PC-3 (cell line): ENCODE data around the gene ANTXR1. TPM values are rescaled to one million over a fixed set of nuclear protein-coding genes. Genes with fewer than 3 reads are reported as not detected.
A peak's percentile ranks its signal among the peaks of the same experiment; 100 is the strongest.

ENCODE experiments used
- ATAC-seq: fragments of 200-7000 bp; cut with Tn5 transposase; 2 replicates; pipeline ENCODE4 v1.9.1; 2020; ENCODE audit warnings: mild to moderate bottlenecking, moderate library complexity
- BruUV-seq: library from RNA; stranded (reverse); fragments of 400-500 nt; replicated peaks from 2 replicates; lab custom pipeline; 2021; lab: Mats Ljungman, UMichigan
- CTCF ChIA-PET: fragments of 300-600 bp; sonication (Branson Sonifier 250); formaldehyde crosslinking; loops from one replicate; lab custom pipeline; 2022; ENCODE audit warnings: antibody characterized with exemption; lab: Charles Lee
- POLR2A ChIA-PET: fragments of 300-600 bp; sonication (Branson Sonifier 250); formaldehyde crosslinking; loops from one replicate; lab custom pipeline; 2022; ENCODE audit warnings: antibody characterized with exemption; ENCODE audit not compliant: unreplicated experiment; lab: Charles Lee
- DNase-seq: peaks from one replicate; pipeline ENCODE4 v3.0.0-alpha.2; 2015
- H2AFZ ChIP-seq: fragments of 300-600 bp; sonication (generic); 2 replicates; pipeline ENCODE4 v1.6.0; 2016; ENCODE audit warnings: antibody characterized with exemption, low read length
- H3F3A ChIP-seq: fragments of 300-600 bp; sonication (generic); one replicate; pipeline ENCODE4 v1.6.0; 2017; ENCODE audit warnings: antibody characterized with exemption, low read length, control low read depth, mild to moderate bottlenecking; ENCODE audit not compliant: unreplicated experiment
- H3K27ac ChIP-seq: fragments of 300-600 bp; sonication (generic); 2 replicates; pipeline ENCODE4 v1.5.1; 2016; ENCODE audit warnings: mild to moderate bottlenecking, low read length
- H3K27me3 ChIP-seq: fragments of 300-600 bp; sonication (generic); 2 replicates; pipeline ENCODE4 v1.6.1; 2016; ENCODE audit warnings: low read length, mixed read lengths
- H3K36me3 ChIP-seq: fragments of 300-600 bp; sonication (generic); 2 replicates; pipeline ENCODE4 v1.6.1; 2016; ENCODE audit warnings: low read depth, mixed run types, low read length, mixed read lengths
- H3K4me1 ChIP-seq: fragments of 300-600 bp; sonication (generic); 2 replicates; pipeline ENCODE4 v1.5.1; 2016; ENCODE audit warnings: low read length; ENCODE audit not compliant: insufficient read depth
- H3K4me2 ChIP-seq: fragments of 300-600 bp; sonication (generic); 2 replicates; pipeline ENCODE4 v1.6.0; 2016; ENCODE audit warnings: low read length
- H3K4me3 ChIP-seq: fragments of 300-600 bp; sonication (generic); 2 replicates; pipeline ENCODE4 v1.5.1; 2016; ENCODE audit warnings: mild to moderate bottlenecking, low read length, mixed read lengths
- H3K79me2 ChIP-seq: fragments of 300-600 bp; sonication (generic); 2 replicates; pipeline ENCODE4 v1.6.1; 2017; ENCODE audit warnings: low read length, mixed read lengths
- H3K9ac ChIP-seq: fragments of 300-600 bp; sonication (generic); 2 replicates; pipeline ENCODE4 v1.6.0; 2016; ENCODE audit warnings: mild to moderate bottlenecking, low read length
- H3K9me2 ChIP-seq: fragments of 300-600 bp; sonication (generic); replicated peaks from 2 replicates; pipeline ENCODE4 v1.6.1; 2016; ENCODE audit warnings: mixed run types, low read length, mixed read lengths
- H3K9me3 ChIP-seq: fragments of 300-600 bp; sonication (generic); 2 replicates; pipeline ENCODE4 v1.6.1; 2016; ENCODE audit warnings: low read length, mixed read lengths
- H4K20me1 ChIP-seq: fragments of 300-600 bp; sonication (generic); 2 replicates; pipeline ENCODE4 v1.6.1; 2016; ENCODE audit warnings: low read length, mixed read lengths
- CTCF ChIP-seq: fragments of 300-600 bp; sonication (generic); conservative IDR thresholded peaks from 2 replicates; pipeline ENCODE4 v1.5.1; 2017; ENCODE audit warnings: antibody characterized with exemption, low read depth, mild to moderate bottlenecking, low read length
- EZH2 ChIP-seq: fragments of 300-600 bp; sonication (generic); IDR thresholded peaks from one replicate; pipeline ENCODE4 v1.6.1; 2017; ENCODE audit warnings: antibody characterized with exemption, mild to moderate bottlenecking, low read length; ENCODE audit not compliant: unreplicated experiment
- EZH2phosphoT487 ChIP-seq: fragments of 300-600 bp; sonication (generic); IDR thresholded peaks from 2 replicates; pipeline ENCODE4 v1.6.1; 2018; ENCODE audit warnings: mild to moderate bottlenecking, antibody characterized with exemption, low read length, borderline replicate concordance
- intact Hi-C: fragments of 100-400 bp; cut with micrococcal nuclease; formaldehyde crosslinking; loops from 2 replicates; pipeline ENCODE4 v1.9.0; 2023
- total RNA-seq: library from RNA; depleted of rRNA; stranded (reverse); fragments of >200 nt; gene quantifications from 2 replicates; pipeline ENCODE4 v1.2.3, GENCODE V29; 2014

The ANTXR1 gene
- total RNA-seq, 1 experiment from 2014 or later, result 31.2 TPM

- intact Hi-C loops, result no loop called here
- H3K27me3 ChIP-seq, result no peaks in the 10 kb centered on the region
- DNase-seq (peak; percentile 17), ATAC-seq (no peak)
- no peak overlapping the region for H3K4me3 ChIP-seq
- H4K20me1 ChIP-seq, result peaks cover 7% of the 10 kb centered on the region
- H3K9me2 ChIP-seq, result no peaks in the 10 kb centered on the region
- no TSS peak for BruUV-seq
- H3K36me3 ChIP-seq, result peaks cover 5% of the 10 kb centered on the region; the same call in 1 of the 2 replicates
- ChIA-PET CTCF (no interaction called here), POLR2A (no interaction called here)
- peaks cover 13% of the 10 kb centered on the region for H3K4me1 ChIP-seq
- no peaks in the 10 kb centered on the region for H3K9me3 ChIP-seq
- no peaks in the 10 kb centered on the region for H3F3A ChIP-seq
- no peak overlapping the region for H2AFZ ChIP-seq
- H3K9ac ChIP-seq, result no peak overlapping the region
- peaks cover 14% of the 10 kb centered on the region for H3K79me2 ChIP-seq
- H3K4me2 ChIP-seq, result no peak overlapping the region
- TF ChIP-seq CTCF, result no peak
- TF ChIP-seq EZH2phosphoT487, result no peak
- TF ChIP-seq EZH2, result no peak
- H3K27ac ChIP-seq, result no peak overlapping the region
Observed at GRCh38 chr2:69043736-69044400, 30.9 kb downstream of the ANTXR1 start.

DNA sequence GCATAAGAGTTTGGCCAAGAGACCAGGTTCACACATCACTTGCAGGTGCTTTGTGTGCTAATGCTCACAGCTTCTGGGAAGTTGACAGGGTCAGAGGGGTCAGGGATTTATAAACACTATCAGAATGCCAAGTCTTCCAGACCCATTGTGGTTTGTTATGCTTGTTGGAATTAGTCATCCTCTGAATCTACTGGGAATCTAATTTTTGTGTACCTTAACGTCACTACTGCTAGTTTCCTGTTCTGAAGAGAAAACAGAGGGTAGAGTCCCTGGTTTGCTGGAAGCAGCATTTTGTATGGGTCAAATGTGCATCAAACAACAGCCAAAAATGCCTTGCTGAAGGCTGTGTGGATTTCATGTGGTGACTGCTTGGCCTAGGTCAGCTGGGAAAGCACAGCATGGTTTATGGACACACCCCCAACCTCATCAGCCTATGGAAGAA is 33.3 kb downstream of the ANTXR1 start:
- CTCF ChIA-PET, result no interaction called here
- intact Hi-C loops, result loop anchor here (2.0 kb wide), 1 partner anchor 17 kb away; no protein-coding TSS in a partner anchor

More for the DNA sequence above, 33.3 kb downstream of the ANTXR1 start:
- Histone ChIP-seq H4K20me1 (peaks cover 7% of the 10 kb centered on the region), H3K79me2 (peaks cover 15% of the 10 kb centered on the region), H3K9me3 (no peaks in the 10 kb centered on the region), H3K36me3 (no peaks in the 10 kb centered on the region), H3K9ac (peak overlapping the region; percentile 8; the same call in 1 of the 2 replicates), H2AFZ (no peak overlapping the region), H3F3A (no peaks in the 10 kb centered on the region), H3K4me1 (peaks cover 22% of the 10 kb centered on the region), H3K4me2 (peak overlapping the region; percentile 24), H3K27me3 (no peaks in the 10 kb centered on the region), H3K9me2 (no peaks in the 10 kb centered on the region), H3K4me3 (no peak overlapping the region), H3K27ac (peak overlapping the region; percentile 73)
- POLR2A ChIA-PET, result no interaction called here
- DNase-seq (peak; percentile 85), ATAC-seq (peak; percentile 97)
- no TSS peak for BruUV-seq
- no peak for TF ChIP-seq EZH2
- TF ChIP-seq EZH2phosphoT487, result no peak
- TF ChIP-seq CTCF, result no peak
